Fibroblast of skin of right quadriceps (primary cell): ENCODE results near the gene DCLRE1B.
A peak's percentile ranks its signal among the peaks of the same experiment; 100 is the strongest.

ENCODE experiments used
- DNase-seq: peaks from one replicate; pipeline ENCODE4 v3.0.0-alpha.2; 2013

The DCLRE1B gene

DNA sequence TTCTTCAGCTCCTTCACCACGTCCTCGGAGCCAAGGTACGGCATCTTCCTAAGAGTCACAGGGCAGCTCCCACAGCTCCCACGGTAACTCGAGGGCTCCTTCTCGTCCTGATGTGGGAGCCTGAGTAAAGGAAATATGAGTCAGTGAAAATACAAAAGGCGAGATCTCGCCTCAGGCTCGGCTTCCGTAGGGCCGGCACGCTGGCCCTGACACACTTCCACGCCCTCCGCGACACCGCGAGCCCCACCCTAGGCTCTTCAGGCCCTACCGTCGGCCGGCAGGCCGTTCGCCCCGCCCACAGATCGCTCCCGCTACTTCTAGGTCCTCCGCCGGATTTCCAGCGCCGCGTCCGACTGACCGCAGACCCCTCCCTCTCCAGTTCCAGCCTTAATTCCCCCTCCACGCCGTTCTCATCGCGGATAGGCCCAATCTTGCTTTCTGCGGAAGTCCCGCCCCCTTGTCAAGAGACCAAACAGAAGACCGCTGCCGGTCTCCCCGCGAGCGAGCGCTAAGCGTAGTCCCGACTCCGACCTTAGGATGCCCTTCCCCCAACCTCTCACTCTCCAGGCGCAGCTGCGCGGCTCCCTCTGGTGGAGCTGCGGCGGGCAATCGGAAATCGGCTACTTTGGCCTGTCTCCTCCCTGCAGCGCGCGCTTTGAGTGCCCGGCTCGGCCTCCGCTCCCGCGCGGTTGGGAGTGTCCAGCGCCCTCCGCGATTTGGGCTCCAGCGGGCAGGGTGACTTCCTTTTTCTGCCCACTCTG lies at the start of gene DCLRE1B, which contains the start of gene AP4B1:
Gene DCLRE1B (plus strand): TSS at position 653 of the 761 bp plus-strand sequence. CDS start 261 bp downstream, outside the sequence.
Gene AP4B1 (minus strand): TSS at position 126 of the 761 bp plus-strand sequence. CDS start 82 bp downstream, at position 44.
- peak; percentile 100 for DNase-seq

DNA sequence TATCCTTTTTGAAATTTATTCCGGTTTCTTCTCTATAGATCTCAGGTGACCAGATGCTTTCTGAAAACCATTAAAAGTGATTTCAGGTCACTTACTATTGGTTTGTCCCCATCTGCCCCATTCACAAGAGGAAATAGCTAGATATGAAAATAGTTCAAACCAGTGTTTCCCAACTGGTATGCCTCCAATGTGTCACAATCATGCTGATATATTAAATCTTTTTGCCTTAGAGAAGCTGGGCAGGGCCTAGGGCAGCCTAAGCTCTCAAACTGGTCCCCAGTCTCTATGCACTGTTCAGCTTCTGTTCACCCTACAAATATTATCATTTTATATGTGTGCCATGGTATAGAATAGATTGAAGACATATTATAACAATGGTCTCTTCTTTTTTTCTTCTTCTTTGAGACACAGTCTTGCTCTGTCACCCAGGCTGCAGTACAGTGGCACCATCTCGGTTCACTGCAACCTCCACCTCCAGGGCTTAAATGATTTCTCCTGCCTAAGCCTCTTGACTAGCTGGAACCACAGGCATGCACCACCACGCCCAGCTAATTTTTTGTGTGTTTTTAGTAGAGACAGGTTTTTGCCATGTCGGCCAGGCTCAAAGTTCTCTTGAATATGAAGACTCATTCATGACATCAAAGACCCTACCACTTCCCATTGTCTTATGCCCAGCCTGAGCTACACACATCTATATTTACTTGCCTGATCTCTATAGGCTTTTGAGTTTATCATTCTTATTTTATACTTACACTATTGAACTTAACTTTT lies 49.3 kb upstream of the DCLRE1B start:
- no peak for DNase-seq

DNA sequence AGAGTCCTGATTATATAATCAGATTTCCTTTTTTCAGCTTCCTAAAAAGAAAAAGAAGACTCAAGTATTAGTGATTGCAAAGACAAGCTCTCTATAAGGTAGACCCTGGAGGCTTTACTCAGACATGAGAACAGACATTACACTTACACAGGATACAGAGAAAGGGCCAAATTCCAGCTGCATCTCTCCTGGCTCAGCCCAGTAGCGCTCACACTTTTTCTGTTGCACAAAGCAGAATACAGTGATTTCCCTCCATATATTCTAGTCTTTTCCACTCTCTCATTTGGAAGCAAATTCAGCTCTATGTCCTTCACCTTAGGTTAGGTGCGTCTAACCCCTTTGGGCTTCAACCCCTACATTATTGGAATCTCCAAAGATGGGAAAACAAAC lies 48.7 kb upstream of the DCLRE1B start:
- no peak for DNase-seq

DNA sequence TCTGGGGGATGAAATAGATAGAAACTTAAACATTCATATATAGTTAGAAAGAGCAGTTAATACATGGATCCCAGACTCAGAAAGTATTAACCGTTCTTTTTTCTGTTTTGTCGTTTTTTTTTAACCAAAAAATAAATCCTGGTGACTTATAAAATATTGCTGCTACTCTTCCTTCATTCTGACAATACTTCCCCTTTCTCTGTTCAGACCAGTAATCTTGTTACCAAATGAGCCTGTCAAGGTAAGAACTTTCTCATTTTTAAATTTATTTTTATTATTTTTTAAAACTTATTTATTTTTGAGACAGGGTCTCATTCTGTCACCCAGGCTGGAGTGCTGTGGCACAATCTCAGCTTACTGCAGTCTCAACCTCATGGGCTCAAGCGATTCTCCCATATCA lies 47.4 kb upstream of the DCLRE1B start:
- DNase-seq: no peak

GRCh38 chr1:113858418-113858817 lies 46.7 kb upstream of the DCLRE1B start:
- no peak for DNase-seq

DNA sequence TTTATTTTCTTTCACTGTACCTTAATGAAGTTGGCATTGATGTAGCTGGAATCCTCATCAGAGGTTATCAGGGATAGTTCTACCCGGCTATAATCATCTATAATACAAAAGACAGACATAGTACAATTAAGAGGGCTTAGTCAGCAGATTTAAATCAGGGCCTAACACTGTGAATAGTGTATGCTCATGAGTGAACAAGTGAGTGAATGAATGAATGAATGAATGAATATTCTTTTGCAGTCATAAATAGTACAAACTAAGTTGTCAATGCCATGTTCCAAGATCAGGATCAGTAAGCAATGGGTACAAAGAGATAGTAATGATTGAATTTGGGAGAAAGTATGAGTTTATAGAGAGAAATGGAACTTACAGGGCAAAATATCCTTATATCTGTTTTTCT lies 46.1 kb upstream of the DCLRE1B start:
- DNase-seq: no peak

- DNase-seq: no peak
These were observed 45.5 kb upstream of the DCLRE1B start for GRCh38 chr1:113859478-113860175.

DNA sequence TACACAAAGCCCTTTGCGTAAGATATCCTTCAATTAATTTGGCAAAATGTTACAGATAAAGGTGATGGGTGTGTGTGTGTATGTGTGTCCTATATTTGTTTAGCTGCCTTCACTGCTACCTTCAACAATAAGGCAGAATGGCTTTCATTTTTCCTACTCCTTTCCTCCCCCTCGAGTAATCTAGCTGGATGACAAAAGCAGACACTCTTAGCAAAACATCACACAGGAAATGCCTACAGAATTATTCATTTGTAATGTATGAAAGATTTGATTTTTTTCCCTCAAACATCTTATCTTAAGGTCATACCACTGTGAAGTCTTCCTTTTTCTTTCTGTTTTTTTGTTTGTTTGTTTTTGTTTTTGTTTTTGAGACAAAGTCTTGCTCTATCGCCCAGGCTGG lies 44.2 kb upstream of the DCLRE1B start:
- peak; percentile 84 for DNase-seq

DNA sequence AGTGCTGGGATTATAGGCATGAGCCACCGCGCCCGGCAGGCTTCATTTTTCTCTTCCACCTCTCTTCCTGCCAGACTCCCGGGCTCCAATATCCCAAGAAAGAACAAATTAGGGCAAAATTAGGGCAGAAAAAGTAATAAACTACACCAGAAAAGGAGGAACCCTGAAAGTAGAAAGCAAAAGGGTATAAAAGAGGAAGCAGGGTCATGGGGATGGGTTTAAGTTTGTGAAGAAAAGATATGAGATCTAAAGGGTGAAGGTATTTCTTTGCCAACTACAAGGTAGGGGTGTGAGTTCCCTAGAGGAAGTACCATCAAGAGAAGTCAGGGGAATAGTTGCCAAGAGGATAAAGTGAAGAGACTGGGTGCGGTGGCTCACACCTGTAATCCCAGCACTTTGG lies 43.5 kb upstream of the DCLRE1B start:
- no peak for DNase-seq

GRCh38 chr1:113868387-113869083 lies 36.6 kb upstream of the DCLRE1B start:
- peak; percentile 66 for DNase-seq

- no peak for DNase-seq
These were observed 34.3 kb upstream of the DCLRE1B start for GRCh38 chr1:113870778-113871177.

- DNase-seq: peak; percentile 81
These were observed 33.5 kb upstream of the DCLRE1B start, which contains the start of gene PTPN22 for GRCh38 chr1:113871597-113872113. Gene PTPN22 (minus strand): TSS chr1:113871712.

GRCh38 chr1:113872219-113872935 lies 32.7 kb upstream of the DCLRE1B start:
- no peak for DNase-seq

DNA sequence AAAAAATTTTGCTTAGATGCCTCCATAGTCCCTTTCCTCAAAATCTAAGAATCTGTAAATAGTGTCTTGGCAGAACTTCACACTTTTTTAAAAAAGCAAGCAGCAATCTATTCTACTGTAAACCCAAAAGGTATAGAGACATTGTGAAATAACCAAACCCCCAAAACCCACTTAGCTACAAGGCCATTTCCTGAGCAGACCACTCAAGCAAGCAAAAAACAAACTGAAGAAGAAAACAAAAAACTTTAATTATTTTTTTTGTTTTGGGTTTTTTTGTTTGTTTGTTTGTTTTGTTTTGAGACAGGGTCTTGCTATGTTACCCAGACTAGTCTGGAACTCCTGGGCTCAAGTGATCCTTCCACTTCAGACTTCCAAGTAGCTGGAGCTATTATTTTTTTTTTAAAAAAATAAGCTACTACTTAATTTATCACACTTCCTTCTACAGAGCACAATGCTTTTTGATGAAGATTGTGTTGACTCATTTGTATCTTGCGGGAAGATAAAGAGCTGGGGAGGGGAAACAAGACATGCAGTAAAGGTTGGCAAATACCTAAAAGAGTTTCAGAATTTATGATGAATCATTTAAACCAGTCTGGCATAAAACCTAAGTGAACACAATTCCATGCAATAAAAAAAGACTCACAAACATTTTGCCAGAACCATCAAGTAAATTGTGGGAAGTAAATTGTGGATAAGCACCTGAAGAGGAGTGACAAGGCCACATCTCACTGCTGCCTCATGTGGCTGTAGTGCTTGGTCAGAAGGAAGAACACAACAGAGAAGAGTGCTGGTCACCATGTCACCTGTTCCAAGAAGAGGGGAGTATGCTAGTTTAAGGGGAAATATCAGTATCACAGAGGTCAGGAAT lies 30.9 kb upstream of the DCLRE1B start:
- DNase-seq: peak; percentile 17

GRCh38 chr1:113875714-113876113 lies 29.4 kb upstream of the DCLRE1B start:
- DNase-seq: no peak

DNA sequence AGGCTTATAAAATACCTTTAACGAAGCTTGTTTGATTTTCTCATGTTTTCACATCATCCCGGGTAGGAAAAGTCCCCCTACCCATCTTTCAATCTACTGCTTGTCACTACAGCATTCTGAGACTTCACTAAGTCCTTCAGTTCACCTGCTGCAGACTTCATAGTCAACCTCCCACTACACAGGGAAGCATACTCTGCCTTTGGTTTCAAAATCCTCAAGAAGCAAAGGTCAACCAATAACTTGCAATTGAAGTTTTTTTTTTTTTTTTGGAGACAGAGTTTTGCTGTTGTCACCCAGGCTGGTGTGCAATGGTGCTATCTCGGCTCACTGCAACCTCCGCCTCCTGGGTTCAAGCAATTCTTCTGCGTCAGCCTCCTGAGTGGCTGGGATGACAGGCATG lies 28.9 kb upstream of the DCLRE1B start:
- DNase-seq: no peak

- no peak for DNase-seq
These were observed 25.4 kb upstream of the DCLRE1B start for GRCh38 chr1:113879739-113880038.

DNA sequence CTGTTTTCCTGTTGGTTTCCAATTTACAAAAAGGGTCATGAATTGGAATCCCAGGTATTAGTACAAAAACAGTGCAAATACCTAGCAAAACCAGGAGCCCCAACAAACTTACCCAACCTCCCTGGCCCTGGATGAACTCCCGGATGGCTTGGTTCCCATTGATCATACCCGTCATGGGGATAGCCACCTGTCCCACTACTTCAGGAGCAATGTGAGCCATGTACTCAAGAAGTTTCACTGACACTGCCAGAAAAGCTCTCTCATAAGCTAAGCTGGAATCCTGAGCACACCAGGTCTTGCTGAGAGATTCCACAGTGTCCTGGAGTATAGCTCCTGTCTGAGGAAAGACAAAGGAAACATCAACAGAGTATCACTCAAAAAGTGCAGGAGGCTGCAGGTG lies 23.5 kb upstream of the DCLRE1B start:
- DNase-seq: no peak

GRCh38 chr1:113886417-113887401 lies 18.4 kb upstream of the DCLRE1B start:
- no peak for DNase-seq
